Measurements from ENCODE around the gene HOTAIR.

HOTAIR gene

DNA sequence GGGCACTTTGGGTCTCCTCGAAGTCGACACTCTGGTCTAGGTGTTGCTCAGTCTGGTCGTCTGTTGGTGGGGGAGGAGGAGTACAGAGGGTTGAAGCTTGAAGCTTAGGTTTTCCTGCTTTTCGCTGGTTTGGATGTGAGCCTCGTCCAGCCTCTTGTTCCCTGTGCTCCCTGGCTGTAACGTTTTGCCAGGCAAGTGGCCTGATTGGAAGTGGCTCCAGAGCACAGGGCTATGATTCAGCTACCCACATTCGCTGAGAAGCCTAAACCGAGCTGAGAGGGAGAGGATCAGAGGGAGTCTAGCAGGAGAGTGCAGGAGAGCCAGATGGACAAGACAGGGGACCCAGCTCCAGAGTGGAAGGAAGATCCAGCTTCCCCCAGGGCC is 16.3 kb upstream of the HOTAIR start:
- TF ChIP-seq EZH2phosphoT487 (IDR thresholded peaks at IDR 0.05; ENCODE audit: low read length) (no peak), EZH2 (optimal IDR thresholded peaks at IDR 0.05; ENCODE audit: low read depth, low read length) (peak; percentile 28)
- TF ChIP-seq, protein P1, sequence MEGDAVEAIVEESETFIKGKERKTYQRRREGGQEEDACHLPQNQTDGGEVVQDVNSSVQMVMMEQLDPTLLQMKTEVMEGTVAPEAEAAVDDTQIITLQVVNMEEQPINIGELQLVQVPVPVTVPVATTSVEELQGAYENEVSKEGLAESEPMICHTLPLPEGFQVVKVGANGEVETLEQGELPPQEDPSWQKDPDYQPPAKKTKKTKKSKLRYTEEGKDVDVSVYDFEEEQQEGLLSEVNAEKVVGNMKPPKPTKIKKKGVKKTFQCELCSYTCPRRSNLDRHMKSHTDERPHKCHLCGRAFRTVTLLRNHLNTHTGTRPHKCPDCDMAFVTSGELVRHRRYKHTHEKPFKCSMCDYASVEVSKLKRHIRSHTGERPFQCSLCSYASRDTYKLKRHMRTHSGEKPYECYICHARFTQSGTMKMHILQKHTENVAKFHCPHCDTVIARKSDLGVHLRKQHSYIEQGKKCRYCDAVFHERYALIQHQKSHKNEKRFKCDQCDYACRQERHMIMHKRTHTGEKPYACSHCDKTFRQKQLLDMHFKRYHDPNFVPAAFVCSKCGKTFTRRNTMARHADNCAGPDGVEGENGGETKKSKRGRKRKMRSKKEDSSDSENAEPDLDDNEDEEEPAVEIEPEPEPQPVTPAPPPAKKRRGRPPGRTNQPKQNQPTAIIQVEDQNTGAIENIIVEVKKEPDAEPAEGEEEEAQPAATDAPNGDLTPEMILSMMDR (IDR thresholded peaks at IDR 0.05; ENCODE audit: low read length), result no peak
- peaks cover 20% of the 10 kb centered on the region; the same call in 1 of the 2 replicates for H3K4me1 ChIP-seq (ENCODE audit: low read length)
- H3K9me2 ChIP-seq (replicated peaks; ENCODE audit: insufficient read depth, low read length), result no peaks in the 10 kb centered on the region
- H3K27me3 ChIP-seq (replicated peaks; ENCODE audit: insufficient read depth, low read length), result peaks cover 96% of the 10 kb centered on the region
- H3K4me2 ChIP-seq (ENCODE audit: low read depth, low read length), result no peak overlapping the region
- DNase-seq, result no peak
- H3K9ac ChIP-seq (ENCODE audit: low read length), result no peak overlapping the region
- H3F3A ChIP-seq (ENCODE audit: insufficient read depth, low read length), result 0 out of 2 replicates have a peak, but pooled peaks cover 6% of the 10 kb centered on the region
- H2AFZ ChIP-seq (ENCODE audit: low read length), result no peak overlapping the region
- H3K36me3 ChIP-seq (replicated peaks; ENCODE audit: insufficient read depth, low read length), result no peaks in the 10 kb centered on the region
- no peaks in the 10 kb centered on the region for H3K9me3 ChIP-seq (replicated peaks; ENCODE audit: insufficient read depth, low read length)
- H3K27ac ChIP-seq (ENCODE audit: low read length), result no peak overlapping the region
- H3K79me2 ChIP-seq (ENCODE audit: low read length), result no peaks in the 10 kb centered on the region
- H3K4me3 ChIP-seq (ENCODE audit: low read length), result no peak overlapping the region
- no peaks in the 10 kb centered on the region for H4K20me1 ChIP-seq (ENCODE audit: insufficient read depth, low read length)

DNA sequence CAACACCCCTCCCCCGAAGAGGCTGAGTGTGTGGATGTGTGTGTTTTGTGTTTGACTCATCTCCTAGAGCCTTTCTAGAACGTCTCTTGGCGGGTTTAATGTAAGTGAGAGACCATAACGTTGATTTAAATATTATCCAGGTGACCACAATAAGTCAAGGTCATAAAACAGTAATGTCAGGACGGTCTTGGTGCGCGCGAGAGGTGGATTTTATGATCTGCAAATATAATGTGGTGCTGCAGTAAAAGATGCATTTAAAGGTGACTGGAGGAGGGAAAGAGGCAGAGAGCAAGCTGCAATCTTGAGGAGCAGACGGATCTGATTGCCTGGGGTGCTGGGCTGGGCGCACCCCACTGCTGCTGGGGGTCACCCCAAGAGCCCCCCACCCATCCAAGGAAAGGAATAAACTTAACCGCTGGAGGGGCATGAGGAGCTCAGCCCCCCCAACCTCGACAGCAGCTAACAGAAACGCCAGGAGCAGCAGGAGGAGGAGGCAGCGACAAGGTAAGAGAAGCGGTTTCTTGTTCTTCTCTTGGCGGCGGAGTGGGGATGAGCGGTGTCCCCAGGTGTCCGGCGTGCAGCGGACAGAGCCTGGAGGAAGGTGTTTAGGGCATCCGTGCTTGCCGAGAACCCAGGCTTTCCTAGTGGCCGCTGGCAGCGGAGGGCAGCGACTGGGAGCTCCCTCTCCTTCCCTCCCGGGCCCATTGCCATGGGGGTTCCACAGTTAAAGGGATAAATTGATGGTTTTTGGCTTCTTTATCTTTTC is 15.7 kb upstream of the HOTAIR start:
- Histone ChIP-seq H3K9me2 (replicated peaks; ENCODE audit: insufficient read depth, low read length) (no peaks in the 10 kb centered on the region), H3K27me3 (replicated peaks; ENCODE audit: insufficient read depth, low read length) (peaks cover 98% of the 10 kb centered on the region), H2AFZ (ENCODE audit: low read length) (no peak overlapping the region), H3K9ac (ENCODE audit: low read length) (no peak overlapping the region), H4K20me1 (ENCODE audit: insufficient read depth, low read length) (no peaks in the 10 kb centered on the region), H3K27ac (ENCODE audit: low read length) (no peak overlapping the region), H3K4me3 (ENCODE audit: low read length) (no peak overlapping the region), H3K79me2 (ENCODE audit: low read length) (no peaks in the 10 kb centered on the region), H3K36me3 (replicated peaks; ENCODE audit: insufficient read depth, low read length) (no peaks in the 10 kb centered on the region), H3K4me2 (ENCODE audit: low read depth, low read length) (no peak overlapping the region), H3K9me3 (replicated peaks; ENCODE audit: insufficient read depth, low read length) (no peaks in the 10 kb centered on the region), H3F3A (ENCODE audit: insufficient read depth, low read length) (0 out of 2 replicates have a peak, but pooled peaks cover 6% of the 10 kb centered on the region), H3K4me1 (ENCODE audit: low read length) (peaks cover 20% of the 10 kb centered on the region; the same call in 1 of the 2 replicates)
- DNase-seq, result no peak
- TF ChIP-seq EZH2 (optimal IDR thresholded peaks at IDR 0.05; ENCODE audit: low read depth, low read length) (peak; percentile 79), EZH2phosphoT487 (IDR thresholded peaks at IDR 0.05; ENCODE audit: low read length) (no peak)
- TF ChIP-seq, protein P1 (IDR thresholded peaks at IDR 0.05; ENCODE audit: low read length), result no peak

DNA sequence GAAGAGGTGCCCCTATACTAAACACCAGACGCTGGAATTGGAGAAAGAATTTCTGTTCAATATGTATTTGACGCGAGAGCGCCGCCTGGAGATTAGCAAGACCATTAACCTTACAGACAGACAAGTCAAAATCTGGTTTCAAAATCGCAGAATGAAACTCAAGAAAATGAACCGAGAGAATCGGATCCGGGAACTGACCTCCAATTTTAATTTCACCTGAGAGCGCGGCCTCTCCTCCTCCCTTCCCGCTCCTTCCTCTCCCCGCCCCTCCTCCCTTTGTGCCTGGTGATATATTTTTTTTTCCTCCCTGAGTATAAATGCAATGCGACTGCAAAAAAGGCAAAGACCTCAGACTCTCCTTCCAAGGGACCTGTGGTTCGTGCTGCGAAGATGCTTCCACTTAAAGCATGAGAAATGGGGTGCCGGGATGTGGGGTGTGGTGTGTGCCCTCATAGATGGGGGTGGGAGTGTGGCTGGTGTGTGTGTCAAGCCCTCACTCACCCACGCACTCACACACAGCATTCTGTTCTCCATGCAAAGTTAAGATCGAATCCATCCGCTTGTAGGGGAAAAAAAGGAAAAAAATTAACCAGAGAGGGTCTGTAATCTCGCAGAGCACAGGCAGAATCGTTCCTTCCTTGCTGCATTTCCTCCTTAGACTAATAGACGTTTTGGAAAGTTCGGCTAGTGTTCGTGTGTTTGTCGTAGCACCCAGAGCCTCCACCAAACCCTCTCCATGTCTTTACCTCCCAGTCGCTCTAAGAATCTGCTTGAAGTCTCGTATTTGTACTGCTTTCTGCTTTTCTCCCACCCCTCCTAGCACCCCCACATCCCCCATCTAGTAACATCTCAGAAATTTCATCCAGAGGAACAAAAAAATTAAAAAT is 14.7 kb upstream of the HOTAIR start:
- DNase-seq, result peak; percentile 80
- Histone ChIP-seq H3F3A (ENCODE audit: insufficient read depth, low read length) (0 out of 2 replicates have a peak, but pooled peaks cover 6% of the 10 kb centered on the region), H3K27me3 (replicated peaks; ENCODE audit: insufficient read depth, low read length) (peaks cover 96% of the 10 kb centered on the region), H2AFZ (ENCODE audit: low read length) (no peak overlapping the region), H3K36me3 (replicated peaks; ENCODE audit: insufficient read depth, low read length) (no peaks in the 10 kb centered on the region), H3K27ac (ENCODE audit: low read length) (no peak overlapping the region), H3K9me3 (replicated peaks; ENCODE audit: insufficient read depth, low read length) (no peaks in the 10 kb centered on the region), H3K9me2 (replicated peaks; ENCODE audit: insufficient read depth, low read length) (no peaks in the 10 kb centered on the region), H3K4me3 (ENCODE audit: low read length) (peak overlapping the region; percentile 45), H3K4me2 (ENCODE audit: low read depth, low read length) (peak overlapping the region; percentile 79), H3K9ac (ENCODE audit: low read length) (no peak overlapping the region), H3K4me1 (ENCODE audit: low read length) (peaks cover 20% of the 10 kb centered on the region; the same call in 1 of the 2 replicates), H3K79me2 (ENCODE audit: low read length) (no peaks in the 10 kb centered on the region), H4K20me1 (ENCODE audit: insufficient read depth, low read length) (no peaks in the 10 kb centered on the region)
- peak; percentile 21 for TF ChIP-seq EZH2 (optimal IDR thresholded peaks at IDR 0.05; ENCODE audit: low read depth, low read length)
- no peak for TF ChIP-seq EZH2phosphoT487 (IDR thresholded peaks at IDR 0.05; ENCODE audit: low read length)
- TF ChIP-seq, protein P1 (IDR thresholded peaks at IDR 0.05; ENCODE audit: low read length), result peak; percentile 76

All from MM.1S (cell line).